ENCODE data around the gene WDR11. TPM values are rescaled to one million over a fixed set of nuclear protein-coding genes. Genes with fewer than 3 reads are reported as not detected.

WDR11 gene
- total RNA-seq, 2 experiments from 2014 or later = 35.6 to 37.8 TPM

DNA sequence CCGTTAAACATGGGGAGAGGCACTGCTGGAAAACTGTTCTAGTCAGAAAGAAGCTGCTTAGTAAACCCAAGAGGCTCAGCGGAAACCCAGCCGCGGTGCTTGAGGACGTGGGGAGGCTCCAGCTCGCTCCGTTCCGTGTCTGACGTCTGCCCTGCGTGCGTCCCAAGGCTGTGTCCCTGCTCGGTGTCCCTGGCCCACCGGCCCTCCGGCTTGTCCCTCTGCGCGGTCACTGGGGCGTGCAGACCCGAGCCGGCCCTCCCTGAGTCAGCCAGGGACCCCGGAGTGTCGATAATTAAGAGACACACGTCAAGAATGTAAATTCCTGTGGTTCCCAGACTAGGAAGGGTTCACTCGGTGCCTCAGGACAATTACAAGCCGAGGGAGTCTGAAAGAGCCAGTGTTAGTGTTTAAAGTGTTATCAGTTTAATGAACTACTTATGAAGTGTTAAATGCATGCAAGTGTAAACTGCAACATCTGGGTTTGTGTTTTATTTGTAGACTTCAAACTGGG is 98.9 kb downstream of the WDR11 start:
- Mint-ChIP-seq H3K36me3 (ENCODE audit: low read depth) (no peaks in the 10 kb centered on the region), H3K27me3 (ENCODE audit: low read depth) (peaks cover 30% of the 10 kb centered on the region), H3K4me3 (no peak overlapping the region), H3K9me3 (ENCODE audit: insufficient read depth) (no peaks in the 10 kb centered on the region), H3K27ac (no peak overlapping the region), H3K4me1 (ENCODE audit: low read depth) (peaks cover 2% of the 10 kb centered on the region)
- ATAC-seq (no peak), DNase-seq (no peak)
- ChIA-PET CTCF (interaction anchor here (1.7 to 2.1 kb wide), 2 partner anchors 658 to 937 kb away, joined by 7 to 13 read pairs; no protein-coding TSS in a partner anchor), POLR2A (no interaction called here)

DNA sequence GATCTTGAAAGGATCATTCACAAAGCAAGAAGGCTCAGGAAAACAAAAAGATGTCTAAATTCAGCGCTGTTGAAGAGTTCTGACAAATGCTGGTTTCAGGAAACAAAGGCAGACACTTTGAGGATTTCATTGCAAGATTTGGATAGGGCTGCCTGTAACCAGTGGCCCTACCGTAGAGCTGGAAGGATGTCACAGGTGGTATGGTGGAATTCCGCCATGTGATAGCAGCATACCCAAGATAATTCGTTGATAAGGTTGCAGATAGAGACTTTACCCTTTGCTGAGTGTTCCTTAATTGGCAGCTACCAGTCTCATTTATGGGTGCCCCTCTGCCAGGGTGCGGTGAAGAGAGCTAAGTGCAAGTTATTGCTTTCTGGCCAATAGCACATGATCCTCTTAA is 100.1 kb downstream of the WDR11 start:
- Mint-ChIP-seq H3K4me1 (ENCODE audit: low read depth) (no peaks in the 10 kb centered on the region), H3K27ac (no peak overlapping the region), H3K4me3 (no peak overlapping the region), H3K36me3 (ENCODE audit: low read depth) (no peaks in the 10 kb centered on the region), H3K27me3 (ENCODE audit: low read depth) (peaks cover 30% of the 10 kb centered on the region), H3K9me3 (ENCODE audit: insufficient read depth) (no peaks in the 10 kb centered on the region)
- CTCF ChIA-PET = interaction anchor here (1.3 kb wide), 1 partner anchor 658 kb away, joined by 4 read pairs; no protein-coding TSS in a partner anchor
- POLR2A ChIA-PET = no interaction called here
- DNase-seq = no peak
- no peak for ATAC-seq

DNA sequence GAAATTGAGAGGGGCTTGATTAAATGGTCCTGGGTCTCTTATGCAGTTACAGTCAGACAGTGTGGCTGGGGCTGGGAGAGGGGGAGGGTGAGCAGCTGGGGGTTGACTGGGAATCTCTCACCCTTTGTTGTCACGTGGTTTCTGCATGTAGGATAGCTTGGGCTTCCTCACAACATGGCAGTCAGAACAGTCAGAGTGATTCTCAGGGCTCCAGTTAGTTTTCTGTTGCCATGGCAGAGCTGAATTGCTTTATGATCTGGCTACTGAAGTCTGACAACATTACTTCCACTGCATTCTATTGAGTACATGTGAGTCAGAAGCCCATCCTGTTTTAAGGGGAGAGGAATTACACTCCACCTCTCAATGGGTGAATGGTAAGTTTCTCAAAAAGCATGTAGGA is 102.7 kb downstream of the WDR11 start:
- H3K9me3 Mint-ChIP-seq (ENCODE audit: insufficient read depth) = no peaks in the 10 kb centered on the region
- ChIA-PET CTCF (no interaction called here), POLR2A (no interaction called here)
- no peak overlapping the region for H3K4me3 Mint-ChIP-seq
- H3K4me1 Mint-ChIP-seq (ENCODE audit: low read depth) = no peaks in the 10 kb centered on the region
- no peaks in the 10 kb centered on the region for H3K36me3 Mint-ChIP-seq (ENCODE audit: low read depth)
- ATAC-seq = no peak
- DNase-seq = no peak
- no peak overlapping the region for H3K27ac Mint-ChIP-seq
- peaks cover 26% of the 10 kb centered on the region for H3K27me3 Mint-ChIP-seq (ENCODE audit: low read depth)
